Lower leg skin (tissue), 4 donors: Measurements from ENCODE around the gene NRSN2. TPM values are rescaled to one million over a fixed set of nuclear protein-coding genes. Genes with fewer than 3 reads are reported as not detected.
"Not testable (repeated sequence)": the region's sequence is repeated elsewhere in the genome, so short reads cannot be mapped to it uniquely, and the experiment has no call there.

Experiments
- DNase-seq, 2 donors: peaks; one replicate each; pipeline ENCODE4 v3.0.0-alpha.2; 2019; ENCODE audit warnings: low spot score in 2 of 2
- H3K4me3 ChIP-seq: fragments of 200-600 bp; sonication (generic); 2 replicates; pipeline ENCODE4 v1.5.1; 2017; ENCODE audit warnings: mild to moderate bottlenecking, low read depth; ENCODE audit not compliant: poor library complexity, severe bottlenecking
- CTCF ChIP-seq, 3 donors: fragments of 450-650 bp; IDR thresholded peaks; one replicate each; pipeline ENCODE4 v1.5.1; 2016; ENCODE audit warnings: antibody characterized with exemption in 3 of 3, mild to moderate bottlenecking in 3 of 3, moderate library complexity in 2 of 3
- POLR2A ChIP-seq, 2 donors: fragments of 450-650 bp; IDR thresholded peaks; one replicate each; pipeline ENCODE4 v1.6.1; 2016 to 2017; ENCODE audit warnings: antibody characterized with exemption in 2 of 2, mild to moderate bottlenecking in 1 of 2, moderate library complexity in 1 of 2
- WGBS, 2 donors: methylation state at CpG; one replicate each; pipeline ENCODE4 v1.1.5; 2018; 5-methylcytosine and 5-hydroxymethylcytosine counted together
- intact Hi-C: fragments of 100-400 bp; cut with DNase I; formaldehyde crosslinking; loops from one replicate; pipeline ENCODE4 v1.15.0; 2023; ENCODE audit warnings: low total_unique reads
- total RNA-seq, 4 donors: library from RNA; depleted of rRNA; stranded (reverse); fragments of >200 nt; gene quantifications; one replicate each; pipeline ENCODE4 v1.1.0, GENCODE V29; 2016

NRSN2 gene
- total RNA-seq, 4 donors from 2014 or later: 4.4 to 16.6 (median 9.9) TPM

- peak; percentile 71 to 97 for DNase-seq
- intact Hi-C loops: no loop called here
- H3K4me3 ChIP-seq: peak overlapping the region; percentile 31
- TF ChIP-seq POLR2A (IDR thresholded peaks at IDR 0.05): no peak
- TF ChIP-seq CTCF (IDR thresholded peaks at IDR 0.05): no peak
- WGBS, 2 donors: 0 to 1% methylated on average over 24 to 45 of the region's 49 CpGs
Measured at GRCh38 chr20:381581-382290, 34.8 kb downstream of the NRSN2 start.

GRCh38 chr20:382291-383115 is 35.6 kb downstream of the NRSN2 start:
- no peak for TF ChIP-seq POLR2A (IDR thresholded peaks at IDR 0.05)
- TF ChIP-seq CTCF (IDR thresholded peaks at IDR 0.05): no peak
- no peak for DNase-seq
- intact Hi-C loops: no loop called here
- WGBS, 2 donors: 58 to 60% methylated on average over 8 of the region's 8 CpGs
- H3K4me3 ChIP-seq: no peak overlapping the region

GRCh38 chr20:383889-384288 is 37.0 kb downstream of the NRSN2 start:
- whole genome bisulfite sequencing, 2 donors: 77 to 78% methylated on average over 5 of the region's 5 CpGs
- H3K4me3 ChIP-seq: no peak overlapping the region
- intact Hi-C loops: no loop called here
- no peak for DNase-seq
- TF ChIP-seq POLR2A (IDR thresholded peaks at IDR 0.05) (no peak), CTCF (IDR thresholded peaks at IDR 0.05) (no peak)

GRCh38 chr20:384723-385122 is 37.8 kb downstream of the NRSN2 start:
- 96 to 100% methylated on average over 1 of the region's 1 CpG for WGBS, 2 donors
- H3K4me3 ChIP-seq: no peak overlapping the region
- TF ChIP-seq POLR2A (IDR thresholded peaks at IDR 0.05): no peak
- no peak for TF ChIP-seq CTCF (IDR thresholded peaks at IDR 0.05)

GRCh38 chr20:385448-385847 is 38.5 kb downstream of the NRSN2 start:
- TF ChIP-seq CTCF (IDR thresholded peaks at IDR 0.05) (no peak), POLR2A (IDR thresholded peaks at IDR 0.05) (no peak)
- intact Hi-C loops: no loop called here
- no peak for DNase-seq
- no peak overlapping the region for H3K4me3 ChIP-seq
- 92 to 96% methylated on average over 5 of the region's 5 CpGs for WGBS, 2 donors

More at GRCh38 chr20:384723-385122, 37.8 kb downstream of the NRSN2 start:
- intact Hi-C loops: no loop called here
- DNase-seq: no peak

GRCh38 chr20:386634-387033 is 39.7 kb downstream of the NRSN2 start:
- DNase-seq, intact Hi-C loops, H3K4me3 ChIP-seq: not testable (repeated sequence)
- WGBS, 2 donors: 95 to 98% methylated on average over 8 of the region's 8 CpGs
